Stimulated activated CD4-positive, alpha-beta T cell treated with anti-CD3 and anti-CD28 coated beads, Interleukin-15, amount 100 ng/mL, for 48 hours (primary cell): ENCODE results near the gene DROSHA.

ENCODE experiments used
- DNase-seq, 2 donors: peaks; one replicate each; pipeline ENCODE4 v3.0.0-alpha.2; 2020; ENCODE audit warnings: low read depth in 2 of 2

Gene DROSHA

DNA sequence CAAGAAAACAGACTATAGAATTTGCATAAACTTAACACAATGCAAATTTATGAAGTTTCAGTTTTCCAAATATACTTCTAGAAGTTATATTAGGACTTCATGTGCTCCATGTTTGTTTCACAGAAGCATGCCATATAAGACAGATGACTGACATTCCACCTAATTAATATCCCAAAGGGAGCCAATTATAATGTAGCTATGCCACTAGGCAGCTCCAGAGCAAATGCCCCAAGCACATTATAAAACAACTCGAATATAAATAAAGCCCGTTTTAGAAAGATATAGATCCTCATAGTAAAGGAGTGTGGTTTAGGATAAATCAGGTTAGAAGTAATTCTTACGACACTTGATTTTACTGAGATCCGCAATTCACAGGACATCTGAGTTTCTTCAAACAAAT lies 8.9 kb downstream of the DROSHA start:
- DNase-seq = no peak

DNA sequence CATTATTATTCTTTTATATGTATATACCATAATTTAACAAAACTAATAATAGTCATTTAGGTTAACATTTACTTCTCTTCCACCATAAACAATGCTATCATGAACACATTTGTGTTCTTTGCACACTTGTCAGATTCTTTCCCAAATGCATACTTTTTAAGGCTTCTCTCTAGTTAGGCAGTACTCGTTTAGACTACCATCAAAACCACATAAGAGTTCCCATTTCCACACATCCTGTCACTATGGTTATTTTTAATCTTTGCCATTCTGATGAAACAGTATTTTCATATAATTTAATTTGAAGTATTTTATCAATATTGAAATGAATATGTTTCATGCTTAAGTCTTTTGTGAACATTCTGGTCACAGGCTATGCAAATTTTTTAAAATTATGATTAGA lies 15.1 kb downstream of the DROSHA start:
- DNase-seq = no peak

- DNase-seq = no peak
Observed at GRCh38 chr5:31511305-31511704, 20.6 kb downstream of the DROSHA start.

DNA sequence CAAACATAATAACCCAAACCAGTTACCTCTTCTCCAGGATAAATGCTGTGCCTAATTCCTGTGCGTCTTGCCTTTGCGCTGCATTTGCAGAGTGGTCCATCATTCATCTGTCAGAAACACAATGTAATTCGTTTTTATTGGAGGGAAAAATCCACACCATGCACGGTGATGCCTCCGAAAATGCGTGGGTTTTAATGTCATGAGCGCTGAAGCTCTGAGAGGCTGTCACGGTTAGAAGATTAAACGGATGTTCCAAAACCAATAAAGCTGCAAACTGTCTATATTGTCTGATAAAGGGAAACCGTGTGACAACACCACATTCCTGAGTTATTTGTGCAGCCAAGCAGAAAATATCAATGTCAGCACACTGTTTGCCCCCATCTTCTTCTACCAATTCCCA lies 27.4 kb downstream of the DROSHA start:
- DNase-seq = no peak

DNA sequence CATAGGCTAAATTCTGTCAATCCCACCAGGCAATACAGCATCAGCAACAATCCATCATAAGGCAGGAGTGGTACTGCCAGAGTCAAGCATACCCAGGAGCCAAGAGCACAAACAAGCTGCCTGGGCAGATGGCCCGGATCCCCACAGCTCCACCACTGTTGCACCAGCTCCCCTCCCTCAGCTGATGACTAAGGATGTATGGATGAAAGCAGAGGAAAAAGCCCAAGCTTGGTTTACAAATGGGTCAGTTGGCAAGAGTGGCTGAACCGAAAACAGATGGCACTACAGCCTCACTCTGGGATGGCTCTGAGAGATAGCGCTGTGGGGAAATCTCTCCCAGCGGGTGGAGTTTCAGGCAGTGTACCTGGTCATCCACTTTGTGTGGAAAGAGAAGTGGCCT lies 29.4 kb downstream of the DROSHA start:
- DNase-seq = no peak

DNA sequence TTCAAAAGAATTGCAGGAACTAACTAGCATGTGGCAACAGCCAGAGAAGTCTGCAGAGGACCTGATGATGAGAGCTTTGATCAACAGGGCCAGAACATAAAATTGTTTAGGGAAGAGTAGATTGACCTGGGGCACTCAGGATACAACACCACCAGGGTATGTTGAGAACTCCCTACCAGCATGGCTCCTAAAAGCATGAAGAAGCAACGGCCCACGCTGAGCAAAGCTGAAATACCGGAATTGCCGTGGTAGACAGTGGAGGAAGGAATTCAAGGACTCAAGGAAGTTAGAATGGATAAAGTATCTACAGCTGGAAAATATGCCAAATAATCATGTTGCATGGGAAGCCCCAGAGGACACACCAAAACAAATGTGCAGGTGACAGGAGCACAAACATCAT lies 31.6 kb downstream of the DROSHA start:
- no peak for DNase-seq

GRCh38 chr5:31496891-31497290 lies 35.0 kb downstream of the DROSHA start:
- DNase-seq = no peak

DNA sequence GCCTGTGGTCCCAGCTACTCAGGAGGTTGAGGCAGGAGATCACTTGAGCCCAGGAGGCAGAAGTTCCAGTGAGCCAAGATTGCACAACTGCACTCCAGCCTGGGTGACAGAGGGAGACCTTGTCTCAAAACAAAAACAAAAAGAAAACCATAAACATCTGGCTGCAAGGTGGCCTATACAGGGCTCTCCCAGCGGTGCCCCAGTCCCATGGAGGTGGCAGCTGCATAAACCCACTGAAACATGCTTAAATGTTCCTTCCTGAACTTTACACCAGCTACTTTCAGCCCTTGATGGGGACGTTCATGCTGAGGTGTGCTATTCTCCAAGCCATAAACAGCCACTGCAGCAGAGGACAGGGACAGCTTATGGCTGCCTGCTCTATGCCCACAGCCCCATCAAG lies 35.6 kb downstream of the DROSHA start:
- no peak for DNase-seq

- no peak for DNase-seq
Observed at GRCh38 chr5:31495336-31495735, 36.6 kb downstream of the DROSHA start.

DNA sequence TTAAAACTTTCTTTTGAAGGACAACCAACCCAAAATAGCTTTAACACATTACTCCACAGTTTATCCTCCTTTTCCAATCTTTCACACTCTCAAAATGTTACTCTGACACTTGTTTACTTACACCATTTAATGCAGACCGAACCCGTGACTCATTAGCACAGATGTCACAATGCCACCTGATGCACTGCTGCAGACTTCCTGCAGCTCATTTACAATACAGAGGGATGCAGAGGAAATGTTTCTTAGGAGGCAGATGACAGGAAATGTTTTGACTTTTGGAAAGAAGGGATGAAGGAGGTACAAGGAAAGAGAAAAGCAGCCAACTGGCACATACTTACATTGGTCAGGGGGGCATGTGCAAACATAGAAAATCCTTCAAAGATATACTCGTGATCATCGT lies 39.0 kb downstream of the DROSHA start:
- DNase-seq = no peak

DNA sequence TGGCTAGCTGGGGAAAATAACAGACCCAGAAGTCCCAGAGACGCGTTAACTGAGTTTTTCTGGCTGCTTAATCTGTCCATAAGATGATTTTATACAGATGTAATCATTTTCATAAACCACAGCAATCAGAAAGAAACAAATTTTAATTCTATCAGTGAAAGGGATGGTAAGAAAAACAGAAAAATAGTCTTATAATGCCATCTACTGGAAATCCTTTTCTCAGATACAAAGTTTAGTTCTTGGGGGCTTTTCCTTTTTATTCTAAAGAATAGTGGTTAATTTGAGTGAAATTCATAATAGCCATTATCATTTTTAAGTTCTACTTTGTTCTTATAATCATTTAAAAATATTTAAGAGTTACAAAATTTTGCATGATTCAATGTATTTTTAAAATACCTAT lies 44.4 kb downstream of the DROSHA start:
- no peak for DNase-seq

DNA sequence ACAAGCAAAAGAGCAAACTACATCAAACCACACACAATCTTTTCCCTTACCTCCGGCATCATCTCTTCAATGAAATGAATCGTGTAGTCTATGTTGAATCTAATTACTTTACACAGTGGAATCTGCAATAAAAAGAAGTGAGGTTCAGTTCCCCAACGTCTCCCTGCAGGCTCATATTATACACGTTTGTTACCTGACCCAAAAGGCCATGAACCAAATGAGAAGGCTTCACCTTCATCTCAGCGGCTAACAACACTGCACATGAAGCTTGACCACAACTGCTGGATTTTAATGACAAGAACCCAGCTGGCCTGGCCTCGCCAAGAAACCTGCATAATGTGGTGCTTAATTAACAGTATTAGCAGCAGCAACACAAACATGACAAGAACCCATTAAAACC lies 45.5 kb downstream of the DROSHA start:
- no peak for DNase-seq

GRCh38 chr5:31485376-31486207 lies 46.3 kb downstream of the DROSHA start:
- DNase-seq = no peak

DNA sequence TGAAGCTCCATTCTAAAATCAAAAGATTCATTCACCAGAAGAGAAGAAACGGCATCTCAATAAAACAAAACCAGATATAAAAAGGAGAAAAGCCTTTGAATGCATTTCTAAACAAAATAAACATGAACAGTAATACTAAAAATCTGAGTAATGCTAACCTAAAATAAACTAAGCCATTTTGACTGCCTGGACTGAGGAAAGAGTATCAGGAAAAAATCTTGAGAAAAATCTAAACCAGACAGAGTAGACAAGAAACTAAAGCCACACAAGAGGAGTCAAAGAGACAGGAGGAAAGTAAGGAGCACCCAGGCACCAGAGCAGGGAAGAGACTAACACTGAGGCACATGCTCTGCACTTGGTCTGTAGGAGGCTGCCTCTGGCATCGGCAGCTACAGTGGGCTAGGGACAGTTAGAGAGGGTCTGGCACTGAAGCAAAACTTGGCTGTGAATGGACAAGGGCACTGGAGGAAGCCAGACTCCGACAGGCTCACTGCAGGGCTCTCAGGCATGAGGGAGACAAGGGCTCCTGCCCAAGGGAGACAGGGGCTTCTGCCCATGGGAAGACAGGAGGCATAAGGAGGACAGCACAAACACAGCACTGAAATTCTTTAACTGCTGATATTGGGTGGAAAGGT lies 50.2 kb downstream of the DROSHA start:
- no peak for DNase-seq

DNA sequence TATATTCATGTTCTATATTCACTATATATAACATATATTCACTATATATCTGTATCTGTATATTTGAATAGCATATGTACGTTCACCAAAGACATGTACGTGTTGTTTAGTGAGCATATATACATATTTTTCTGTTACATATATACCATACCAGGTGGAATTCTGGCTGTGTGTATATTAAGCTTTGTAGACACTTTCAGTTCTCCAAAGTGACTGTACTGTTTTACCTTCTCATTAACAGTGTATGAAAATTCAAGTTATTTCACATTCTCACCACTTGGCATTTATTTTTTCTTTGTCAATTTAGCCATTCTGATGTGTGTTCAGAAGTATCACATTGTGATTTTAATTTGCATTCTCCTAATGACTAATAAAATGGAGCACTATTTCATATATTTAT lies 52.2 kb downstream of the DROSHA start:
- no peak for DNase-seq

DNA sequence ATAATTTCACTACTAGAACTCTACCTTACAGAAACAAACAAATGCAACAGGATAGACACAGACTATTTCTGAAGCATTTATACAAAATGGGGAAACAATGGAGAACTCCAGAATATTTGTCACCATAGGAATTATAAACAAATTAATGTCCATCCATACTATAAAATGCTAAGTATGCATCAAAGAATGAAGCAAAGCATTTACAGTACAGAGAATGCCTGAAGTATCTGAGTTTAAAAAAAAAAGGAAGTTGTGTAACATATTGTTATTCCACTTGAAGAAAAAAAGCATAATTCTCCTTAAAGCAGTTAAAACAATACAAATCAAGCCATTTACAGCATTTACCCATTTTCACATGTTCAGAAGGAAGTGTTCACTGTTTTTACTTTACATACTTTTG lies 53.0 kb downstream of the DROSHA start:
- DNase-seq = no peak

DNA sequence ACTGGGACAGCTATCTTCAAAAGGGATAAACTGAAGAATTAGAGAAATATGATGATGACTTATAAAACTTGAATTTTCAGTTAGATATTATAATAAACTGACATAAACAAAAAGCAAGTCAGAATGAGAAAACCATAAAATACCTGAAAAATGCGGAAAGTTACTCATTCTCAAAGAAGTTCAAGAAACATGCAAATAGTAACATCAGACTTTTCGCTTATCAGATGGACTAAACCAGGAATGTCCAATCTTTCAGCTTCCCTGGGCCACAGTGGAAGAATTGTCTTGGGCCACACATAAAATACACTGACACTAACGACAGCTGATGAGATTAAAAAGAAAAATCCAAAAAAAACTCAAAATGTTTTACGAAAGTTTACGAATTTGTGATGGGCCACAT lies 53.9 kb downstream of the DROSHA start:
- no peak for DNase-seq

DNA sequence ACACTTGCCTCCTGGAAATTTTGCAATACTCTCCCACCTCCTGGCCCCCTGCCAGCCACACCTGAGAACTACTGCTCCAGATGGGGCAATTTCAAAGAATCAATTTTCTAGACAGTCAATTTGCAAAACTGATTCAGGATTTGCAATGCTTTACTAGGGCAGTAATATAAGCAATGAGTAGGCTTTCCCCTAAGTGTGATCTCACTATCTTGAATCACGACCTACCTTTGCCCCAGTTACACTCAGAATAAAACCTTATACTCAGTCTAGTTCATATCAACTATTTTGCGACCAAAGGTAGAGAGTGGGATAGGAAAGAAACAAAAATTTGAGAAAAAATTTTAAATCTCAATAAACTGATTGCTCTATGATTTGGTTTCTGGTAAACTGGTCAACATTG lies 54.4 kb downstream of the DROSHA start:
- DNase-seq = no peak

DNA sequence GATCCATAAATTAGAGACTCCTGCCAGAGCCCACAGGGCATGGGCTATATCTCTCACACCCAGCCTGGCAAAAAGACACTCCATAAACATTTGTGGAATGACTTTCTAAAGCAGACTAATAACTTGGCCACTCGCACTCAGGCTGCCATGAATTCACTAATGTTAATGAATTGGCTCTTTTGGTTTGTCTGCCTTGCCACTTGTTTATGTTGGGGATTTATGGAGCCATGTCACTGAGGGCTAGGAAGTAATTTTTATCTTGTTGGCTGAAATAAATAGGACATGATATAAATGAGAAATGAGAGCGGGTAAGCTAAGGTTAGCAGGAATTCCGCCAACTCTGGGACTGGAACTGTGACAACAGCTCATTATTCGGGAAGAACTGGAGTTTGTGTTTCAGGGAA lies 55.2 kb downstream of the DROSHA start:
- DNase-seq = no peak

DNA sequence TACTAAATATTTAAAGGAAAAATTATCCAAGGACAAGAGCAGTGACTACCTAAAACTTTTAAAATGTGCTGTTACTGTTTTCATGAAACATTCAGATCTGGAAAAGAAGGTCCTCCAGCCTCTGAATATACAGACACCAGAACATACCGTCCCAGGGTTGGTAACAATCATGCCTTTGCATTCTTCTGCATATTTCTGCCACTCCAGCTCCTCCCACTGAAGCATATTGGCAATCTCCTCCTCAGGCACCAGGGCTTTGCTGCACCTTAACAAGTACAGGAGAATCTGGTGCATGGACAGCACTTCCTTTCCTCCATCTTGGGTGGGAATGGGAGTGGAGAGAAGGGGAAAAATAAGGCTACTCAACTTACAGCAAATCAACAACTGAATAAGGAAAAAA lies 60.0 kb downstream of the DROSHA start:
- DNase-seq = no peak

DNA sequence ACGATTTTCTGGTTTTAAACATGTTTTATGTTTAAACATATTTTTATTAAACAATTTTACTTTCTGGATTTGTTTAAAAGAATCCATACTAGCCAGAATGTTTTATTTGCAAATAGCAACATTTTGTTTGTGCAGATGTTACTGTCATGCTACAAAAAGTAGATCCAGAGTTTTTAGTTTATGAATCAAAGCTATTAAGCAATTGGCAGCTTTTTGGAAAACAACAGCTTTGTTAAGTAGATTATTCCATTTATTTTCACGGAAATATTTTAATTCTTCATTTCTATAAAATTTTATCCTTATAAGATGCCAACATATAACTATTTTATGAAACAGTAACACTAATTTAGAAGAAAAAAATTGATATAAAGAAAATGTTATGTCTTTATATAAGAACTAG lies 60.9 kb downstream of the DROSHA start:
- no peak for DNase-seq

DNA sequence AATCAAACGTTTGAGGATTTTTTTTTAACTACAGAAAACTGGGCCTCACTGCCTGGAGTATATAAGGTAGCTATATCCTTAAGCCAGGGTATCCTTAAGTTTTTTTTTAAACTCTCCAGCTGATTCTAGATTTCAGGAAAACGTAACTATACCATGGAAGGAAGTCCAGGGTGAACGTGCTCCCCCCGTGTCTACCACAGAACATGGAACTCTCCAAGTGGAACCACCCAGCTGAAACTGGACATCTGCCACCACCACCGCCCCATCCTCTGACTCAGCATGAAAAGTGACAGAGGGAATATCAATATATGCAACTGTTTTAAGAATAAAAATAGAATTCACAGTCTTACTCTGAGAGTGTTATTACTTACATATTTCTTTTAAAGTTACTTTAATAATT lies 61.3 kb downstream of the DROSHA start:
- DNase-seq = no peak

DNA sequence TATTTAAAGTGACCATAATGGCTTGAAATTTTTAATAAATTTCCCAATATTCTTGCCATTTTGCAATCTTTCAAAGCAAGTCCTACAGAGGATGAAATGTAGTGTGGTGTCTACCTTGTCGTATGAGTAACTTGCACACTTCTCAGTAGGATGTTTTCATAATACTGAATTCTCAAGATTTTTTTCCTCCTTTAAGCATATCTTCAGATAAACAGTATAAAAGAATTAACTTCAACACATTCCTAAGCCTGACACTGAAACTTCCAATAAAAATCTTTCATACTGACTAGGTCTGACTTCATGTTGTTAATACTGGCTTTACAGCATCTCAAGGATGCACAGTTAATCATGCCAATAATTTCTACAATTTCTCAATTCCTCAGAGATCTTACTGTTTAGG lies 62.0 kb downstream of the DROSHA start:
- DNase-seq = no peak

- no peak for DNase-seq
Observed at GRCh38 chr5:31469466-31469865, 62.4 kb downstream of the DROSHA start.
